ENCODE results near the gene FRS3. TPM values are rescaled to one million over a fixed set of nuclear protein-coding genes. Genes with fewer than 3 reads are reported as not detected.

The FRS3 gene
- total and polyA plus RNA-seq, 11 donors = 3.2 to 6.8 (median 5.1) TPM

GRCh38 chr6:41777551-41778285 lies 2.0 kb downstream of the FRS3 start:
- H3K4me1 ChIP-seq = peaks cover 3 to 41% (median 21%) of the 10 kb centered on the region in 12 donors
- H3K4me3 ChIP-seq = peak overlapping the region in 1 of 12 donors; percentile 1
- no peak for ATAC-seq
- TF ChIP-seq POLR2A (IDR thresholded peaks at IDR 0.05) (no peak), CTCF (IDR thresholded peaks at IDR 0.05) (no peak)
- DNase-seq = no peak
- H3K36me3 ChIP-seq = peaks cover 0 to 50% (median 45%) of the 10 kb centered on the region in 9 donors
- no peaks in the 10 kb centered on the region for H3K9me3 ChIP-seq
- intact Hi-C loops (cut with DNase I) = loop anchor here in 8 of 10 donors (2.0 to 10.0 kb wide), 13 partner anchors 40 to 440 kb away; partner anchors contain the start of genes TFEB (in 6 of the 8) and MRPS10 (in 1 of the 8)
- 77 to 91% (median 87%) methylated on average over 5 of the region's 5 CpGs for WGBS, 4 donors
- H3K27ac ChIP-seq = peak overlapping the region in 1 of 12 donors; percentile 46
- no peaks in the 10 kb centered on the region for H3K27me3 ChIP-seq

GRCh38 chr6:41775293-41775882 lies 4.3 kb downstream of the FRS3 start:
- intact Hi-C loops (cut with DNase I) = loop anchor here in 8 of 10 donors (2.0 to 10.0 kb wide), 11 partner anchors 38 to 442 kb away; partner anchors contain the start of genes TFEB (in 5 of the 8) and MRPS10 (in 1 of the 8)
- ATAC-seq (no peak), DNase-seq (no peak)
- H3K4me1 ChIP-seq = peaks cover 0 to 27% (median 10%) of the 10 kb centered on the region in 12 donors
- no peak for TF ChIP-seq CTCF (IDR thresholded peaks at IDR 0.05)
- no peak for TF ChIP-seq POLR2A (IDR thresholded peaks at IDR 0.05)
- no peak overlapping the region for H3K27ac ChIP-seq
- peaks cover 0 to 74% (median 65%) of the 10 kb centered on the region in 9 donors for H3K36me3 ChIP-seq
- WGBS, 4 donors = 82 to 86% (median 85%) methylated on average over 13 of the region's 13 CpGs
- no peaks in the 10 kb centered on the region for H3K9me3 ChIP-seq
- H3K4me3 ChIP-seq = no peak overlapping the region
- no peaks in the 10 kb centered on the region for H3K27me3 ChIP-seq

GRCh38 chr6:41774841-41775240 lies 4.9 kb downstream of the FRS3 start:
- WGBS, 4 donors = 84 to 94% (median 88%) methylated on average over 3 of the region's 3 CpGs
- no peak for ATAC-seq
- Histone ChIP-seq H3K4me3 (no peak overlapping the region), H3K4me1 (peaks cover 0 to 27% (median 10%) of the 10 kb centered on the region in 12 donors), H3K27ac (no peak overlapping the region), H3K36me3 (peaks cover 0 to 79% (median 66%) of the 10 kb centered on the region in 9 donors), H3K27me3 (no peaks in the 10 kb centered on the region), H3K9me3 (no peaks in the 10 kb centered on the region)
- DNase-seq = no peak
- TF ChIP-seq POLR2A (IDR thresholded peaks at IDR 0.05) = no peak
- no peak for TF ChIP-seq CTCF (IDR thresholded peaks at IDR 0.05)
- intact Hi-C loops (cut with DNase I) = loop anchor here in 8 of 10 donors (2.0 to 10.0 kb wide), 11 partner anchors 38 to 442 kb away; partner anchors contain the start of genes TFEB (in 6 of the 8) and MRPS10 (in 1 of the 8)

Measured in heart left ventricle (tissue), 16 donors.